Islet of Langerhans (tissue), 1 donor: Measurements from ENCODE around the gene MAPT.
"Not testable (repeated sequence)": the region's sequence is repeated elsewhere in the genome, so short reads cannot be mapped to it uniquely, and the experiment has no call there.

ENCODE experiments used
- FAIRE-seq: peaks from one replicate; lab custom pipeline; 2011; peaks lifted over from hg19 to GRCh38; lab: Jason Lieb, UNC

MAPT gene

DNA sequence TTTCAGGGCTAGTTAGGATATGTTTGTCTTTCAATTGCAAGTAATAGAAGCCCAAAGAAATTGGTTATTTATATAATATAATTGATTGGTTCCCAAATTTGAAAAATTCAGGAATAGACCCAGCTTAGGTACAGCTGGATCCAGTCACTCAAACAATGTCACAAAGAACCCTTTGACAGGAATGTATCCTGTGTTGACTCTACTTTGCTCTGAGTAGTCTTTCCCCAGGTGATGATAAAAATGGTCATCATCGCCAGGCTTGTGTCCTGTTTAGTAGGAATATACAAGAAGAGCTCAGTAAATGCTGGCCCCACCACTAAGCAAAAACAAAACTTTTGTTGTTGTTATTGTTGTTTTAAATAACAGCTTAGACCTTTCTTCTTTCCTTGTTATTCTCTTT lies 35.0 kb downstream of the MAPT start:
- FAIRE-seq, result no peak

DNA sequence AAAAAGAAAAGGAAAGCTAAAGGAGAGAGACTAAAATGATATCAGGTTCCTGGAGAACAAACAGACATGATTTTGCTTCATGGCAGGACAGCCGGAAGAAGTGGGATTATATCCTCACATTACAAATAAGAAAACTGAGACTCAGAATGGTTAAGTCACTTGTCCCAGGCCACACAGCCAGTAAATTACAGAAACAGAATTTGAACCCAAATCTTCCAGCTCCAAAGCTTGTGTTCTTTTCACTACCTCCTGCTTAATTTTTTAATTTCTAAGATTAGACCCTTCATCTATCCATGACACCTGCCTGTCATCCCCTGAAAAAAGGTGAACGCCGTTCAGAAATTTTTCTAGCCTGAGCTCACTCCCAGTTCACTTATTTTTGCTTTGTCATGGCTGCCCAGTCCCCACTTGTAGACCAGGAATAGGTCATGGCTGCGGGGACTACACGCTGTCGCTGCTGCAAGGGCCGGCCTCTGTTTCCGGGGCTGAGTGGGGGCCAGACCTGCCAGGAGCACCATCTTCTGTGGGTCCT lies 36.1 kb downstream of the MAPT start:
- FAIRE-seq, result no peak

DNA sequence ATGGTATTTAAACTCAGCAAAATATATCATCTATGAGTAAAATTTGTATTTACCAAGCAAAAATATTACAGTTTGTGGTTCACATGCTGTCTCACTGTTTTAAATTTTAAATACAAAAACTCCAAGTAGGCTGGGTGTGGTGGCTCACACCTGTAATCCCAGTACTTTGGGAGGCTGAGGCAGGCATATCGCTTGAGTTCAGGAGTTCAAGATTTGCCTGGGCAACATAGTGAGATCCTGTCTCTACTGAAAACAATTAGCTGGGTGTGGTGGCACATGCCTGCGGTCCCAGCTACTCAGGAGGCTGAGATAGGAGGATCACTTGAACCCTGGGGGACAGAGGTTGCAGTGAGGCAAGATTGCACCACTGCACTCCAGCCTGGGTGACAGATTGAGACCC lies 37.3 kb downstream of the MAPT start:
- FAIRE-seq, result no peak

DNA sequence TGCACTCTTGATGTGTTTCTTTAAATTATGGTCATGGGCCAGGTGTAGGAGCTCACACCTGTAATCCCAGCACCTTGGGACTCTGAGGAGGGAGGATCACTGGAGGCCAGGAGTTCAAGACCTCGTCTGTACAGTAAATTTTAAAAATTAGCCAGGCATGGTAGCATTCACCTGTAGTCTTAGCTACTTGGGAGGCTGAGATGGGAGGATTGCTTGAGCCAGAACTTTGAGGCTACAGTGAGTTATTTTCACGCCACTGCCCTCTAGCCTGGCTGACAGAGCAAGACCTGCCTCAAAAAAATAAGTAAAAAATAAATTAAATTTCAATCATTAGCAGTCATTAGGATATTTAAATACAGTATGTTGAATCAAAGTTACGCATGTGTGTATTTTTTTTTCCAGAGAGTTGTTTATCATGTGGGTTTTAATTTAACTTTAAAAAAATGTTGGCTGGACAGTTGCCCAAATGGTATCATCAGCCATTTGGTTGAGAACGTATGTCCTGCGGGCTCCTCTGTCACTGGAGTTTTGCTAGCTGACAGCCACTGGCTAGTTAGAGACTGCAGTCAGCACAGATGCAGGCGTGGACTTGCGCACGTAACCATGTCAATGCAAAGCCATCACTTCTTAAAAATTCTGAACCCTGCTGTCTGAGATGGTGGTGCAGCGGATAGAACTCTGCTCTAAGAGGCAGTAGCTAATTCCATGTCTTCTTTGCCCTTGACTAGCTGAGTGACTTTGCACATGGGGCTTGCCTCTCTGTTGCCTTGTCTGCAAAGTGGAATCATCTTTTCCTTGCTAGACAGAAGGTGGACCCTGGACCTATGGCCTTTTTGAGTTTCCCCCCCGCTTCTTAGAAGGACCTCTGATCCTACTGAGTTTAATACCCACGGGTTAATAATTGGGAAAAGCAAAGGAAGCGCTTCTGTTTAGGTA lies 40.0 kb downstream of the MAPT start:
- no peak for FAIRE-seq

DNA sequence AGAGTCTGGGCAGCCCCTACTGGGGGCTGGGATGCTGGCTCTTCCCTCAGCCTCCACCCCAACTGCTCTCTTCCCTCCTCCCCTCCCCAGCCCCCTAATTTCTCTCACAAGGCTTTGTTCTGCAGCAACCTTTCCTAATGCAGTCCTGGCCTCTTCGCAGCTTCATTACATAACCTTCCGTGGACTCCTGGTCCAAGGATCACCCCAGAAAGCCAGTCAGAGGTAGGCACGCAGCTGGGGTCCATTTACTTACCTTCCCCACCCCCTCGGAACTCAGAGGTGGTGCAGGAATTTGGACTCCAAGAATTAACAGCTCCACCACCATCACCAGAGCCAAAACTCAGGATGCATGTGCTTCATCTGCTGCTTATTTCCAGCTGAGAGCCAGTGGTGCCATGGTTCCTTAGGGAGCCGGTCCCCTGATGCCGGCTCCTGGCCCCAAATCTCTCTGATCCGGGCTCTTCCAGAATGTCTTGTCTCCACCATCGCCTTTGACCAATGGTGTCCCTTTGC lies 40.9 kb downstream of the MAPT start:
- FAIRE-seq, result no peak

DNA sequence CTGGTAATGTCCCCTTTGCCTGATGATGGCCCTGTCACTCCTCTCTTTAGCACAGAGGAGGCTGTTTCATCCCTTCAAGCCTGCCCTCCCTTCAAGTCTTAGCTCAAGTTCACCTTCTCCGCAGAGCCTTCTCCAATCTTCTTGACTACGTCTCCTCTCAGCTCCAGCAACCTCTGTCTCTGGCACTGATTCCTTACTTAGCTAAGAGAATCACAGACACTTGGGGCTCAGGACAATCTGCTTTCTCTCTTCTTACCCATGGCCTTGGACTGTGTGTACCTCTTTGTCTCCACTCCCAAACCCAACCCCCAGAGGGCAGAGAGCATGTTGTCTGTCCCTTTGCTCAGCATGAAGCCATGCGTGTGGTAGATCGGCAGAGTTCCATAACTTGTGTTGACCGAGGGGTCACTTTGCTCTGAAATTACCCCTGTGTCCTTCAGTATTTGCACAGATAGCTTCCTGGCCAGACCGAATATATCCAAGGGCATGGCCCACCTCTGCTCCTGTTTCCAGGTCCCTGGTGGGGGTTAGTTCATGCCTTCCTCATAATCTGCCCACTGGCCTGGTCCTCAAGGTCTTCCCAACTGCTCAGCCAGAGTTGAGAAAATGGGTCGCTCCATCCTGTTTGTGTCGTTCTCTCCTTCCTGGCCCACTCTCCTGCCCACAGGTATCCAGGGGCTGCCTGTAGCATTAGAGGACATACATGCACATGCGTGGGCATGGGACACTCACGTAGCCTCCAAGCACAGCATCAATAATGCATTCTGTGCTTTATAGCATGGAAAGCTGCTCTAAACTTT lies 41.6 kb downstream of the MAPT start:
- FAIRE-seq, result no peak

DNA sequence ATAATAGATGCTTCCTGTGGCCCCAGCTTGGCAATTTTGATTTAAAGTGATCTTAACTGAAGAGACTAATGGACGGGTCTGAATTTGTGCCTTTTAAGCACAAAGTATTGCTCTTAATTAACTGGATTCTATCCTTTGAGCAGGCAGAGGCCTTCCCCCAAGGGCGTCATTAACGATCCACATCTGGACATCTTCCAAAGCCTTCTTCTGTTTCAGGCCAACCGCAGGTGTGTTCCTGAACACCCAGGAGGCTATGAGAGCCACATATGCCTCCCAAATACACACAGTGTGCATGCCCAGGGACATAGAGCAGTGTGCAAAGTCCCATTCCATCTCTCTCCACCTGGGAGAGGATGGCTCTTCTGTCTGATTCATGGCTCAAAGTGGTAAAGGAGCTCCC lies 42.3 kb downstream of the MAPT start:
- no peak for FAIRE-seq

DNA sequence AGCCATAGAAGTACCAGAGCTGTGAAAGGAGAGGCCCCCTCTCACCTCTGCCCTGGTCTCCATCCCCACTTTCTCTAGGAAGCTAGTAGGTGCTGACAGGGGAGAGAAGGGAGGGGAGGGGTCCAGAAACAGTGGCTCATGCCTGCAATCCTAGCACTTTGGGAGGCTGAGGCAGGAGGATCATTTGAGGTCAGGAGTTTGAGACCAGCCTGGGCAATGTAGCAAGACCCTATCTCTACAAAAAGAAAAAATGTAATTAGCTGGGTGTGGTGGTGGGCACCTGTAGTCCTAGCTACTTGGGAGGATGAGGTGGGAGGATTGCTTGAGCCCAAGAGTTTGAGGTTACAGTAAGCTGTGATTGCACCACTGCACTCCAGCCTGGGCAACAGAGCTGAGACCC lies 42.8 kb downstream of the MAPT start:
- not testable (repeated sequence) for FAIRE-seq

DNA sequence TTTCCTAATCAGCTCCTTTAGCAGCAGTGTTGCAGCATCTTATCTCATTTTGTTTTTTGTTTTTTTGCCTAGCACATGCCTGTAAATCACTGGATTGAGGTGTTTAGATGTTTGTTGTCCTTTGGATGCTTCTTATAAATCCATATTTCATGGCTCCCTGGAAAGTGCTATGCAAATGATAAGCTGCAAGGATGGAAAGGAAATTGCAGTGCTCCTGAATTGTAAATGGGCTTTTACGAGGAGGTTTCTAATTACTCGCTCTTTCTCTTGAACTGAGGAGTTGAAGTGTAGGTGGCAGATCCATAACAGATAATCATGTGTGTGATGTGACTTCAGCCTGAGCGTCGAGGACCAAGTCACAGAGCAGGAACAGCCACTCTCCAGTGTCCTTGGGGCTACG lies 45.0 kb downstream of the MAPT start:
- FAIRE-seq, result no peak

DNA sequence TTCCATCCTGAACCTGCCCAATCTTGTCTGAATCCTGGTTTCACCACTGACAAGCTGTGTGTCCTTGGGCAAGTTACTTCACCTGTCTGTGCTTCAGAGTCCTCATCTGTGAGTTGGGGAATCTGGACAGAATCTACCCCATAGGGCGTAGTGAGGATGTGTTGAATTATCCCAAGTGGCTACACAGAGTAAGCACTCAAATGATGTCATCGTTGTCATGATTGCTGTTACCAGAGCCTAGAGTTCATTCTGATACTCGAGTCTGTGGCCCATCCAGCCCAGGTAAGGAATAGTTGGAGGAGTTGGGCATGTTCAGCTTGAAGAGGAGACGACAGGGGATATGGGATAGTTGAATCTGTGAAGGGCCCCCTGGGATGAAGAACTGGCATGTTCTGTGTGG lies 45.9 kb downstream of the MAPT start:
- FAIRE-seq, result no peak

DNA sequence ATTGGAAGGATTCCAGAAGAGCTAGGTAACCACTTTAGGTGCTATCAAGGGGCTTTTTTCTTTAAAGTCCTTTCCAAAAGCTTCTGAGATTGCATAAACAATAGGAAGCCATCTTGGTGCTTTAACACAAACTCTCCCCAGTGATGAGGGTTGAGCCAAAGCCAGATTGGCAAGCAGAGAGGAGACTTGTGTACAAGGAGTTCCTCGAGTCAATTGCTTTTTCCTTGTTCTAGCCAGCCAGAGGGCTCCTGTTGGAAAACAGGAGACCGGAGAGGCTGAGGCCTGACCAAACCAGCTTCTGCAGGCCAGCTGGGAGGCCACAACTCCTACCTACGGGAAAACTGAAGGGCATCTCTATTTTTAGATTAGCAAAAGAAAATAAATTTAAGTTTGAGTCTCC lies 46.5 kb downstream of the MAPT start:
- no peak for FAIRE-seq

DNA sequence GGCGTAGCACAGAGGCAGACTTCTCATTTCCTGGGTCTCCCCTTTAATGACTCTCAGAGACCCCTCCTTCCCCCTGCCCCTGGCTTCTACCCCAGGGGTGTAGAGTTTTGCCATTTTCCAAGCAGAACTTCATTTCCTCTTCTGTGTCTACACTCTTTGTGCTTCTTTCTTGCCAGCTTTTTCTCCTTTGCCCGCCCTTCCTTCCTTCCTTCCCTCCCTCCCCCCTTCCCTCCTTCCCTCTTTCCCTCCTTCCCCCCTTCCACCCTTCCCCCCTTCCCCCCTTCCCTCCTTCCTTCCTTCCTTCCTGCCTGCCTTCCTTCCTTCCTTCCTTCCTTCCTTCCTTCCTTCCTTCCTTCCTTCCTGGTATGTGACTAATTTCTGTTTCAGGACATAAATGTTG lies 47.0 kb downstream of the MAPT start:
- FAIRE-seq, result no peak

DNA sequence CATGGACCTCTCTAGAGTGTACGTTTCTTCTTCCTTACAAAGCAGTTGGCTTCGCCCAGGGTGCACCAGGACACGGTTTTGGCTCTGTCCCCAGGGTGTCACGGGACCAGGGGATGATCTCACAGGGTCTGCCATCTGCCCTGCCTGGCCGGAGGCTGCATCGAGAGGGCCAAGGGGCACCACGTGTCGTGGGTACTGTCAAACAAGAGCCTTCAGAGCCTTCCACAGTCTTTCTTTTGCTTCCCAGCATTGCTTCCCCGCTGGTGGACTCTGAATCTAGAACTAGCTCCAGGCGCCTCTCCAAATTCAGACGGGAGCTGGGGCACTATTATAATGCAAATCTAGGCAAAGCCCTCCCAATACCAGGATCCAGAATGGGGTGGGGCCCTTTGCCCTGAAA lies 47.9 kb downstream of the MAPT start:
- FAIRE-seq, result no peak

DNA sequence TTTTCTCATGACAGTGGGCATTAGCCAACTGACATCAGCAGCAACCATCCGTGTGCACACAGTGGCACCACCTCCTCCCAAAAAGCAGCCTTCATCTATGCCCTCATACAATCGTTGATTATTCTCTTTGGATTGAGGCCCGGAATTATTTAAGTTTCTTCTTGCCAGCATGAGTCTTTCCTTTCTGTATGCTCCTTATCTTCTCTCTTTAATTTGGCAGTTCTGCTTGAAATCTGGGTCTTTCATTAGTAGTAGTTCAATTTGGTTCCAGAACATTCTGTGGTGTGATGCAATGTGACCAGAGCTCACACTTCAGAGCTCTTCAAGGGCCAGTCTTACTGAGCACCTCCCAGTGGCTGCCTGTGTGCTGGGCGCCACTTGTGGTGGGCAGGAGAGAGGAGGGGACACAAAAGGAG lies 52.5 kb downstream of the MAPT start:
- FAIRE-seq, result no peak

DNA sequence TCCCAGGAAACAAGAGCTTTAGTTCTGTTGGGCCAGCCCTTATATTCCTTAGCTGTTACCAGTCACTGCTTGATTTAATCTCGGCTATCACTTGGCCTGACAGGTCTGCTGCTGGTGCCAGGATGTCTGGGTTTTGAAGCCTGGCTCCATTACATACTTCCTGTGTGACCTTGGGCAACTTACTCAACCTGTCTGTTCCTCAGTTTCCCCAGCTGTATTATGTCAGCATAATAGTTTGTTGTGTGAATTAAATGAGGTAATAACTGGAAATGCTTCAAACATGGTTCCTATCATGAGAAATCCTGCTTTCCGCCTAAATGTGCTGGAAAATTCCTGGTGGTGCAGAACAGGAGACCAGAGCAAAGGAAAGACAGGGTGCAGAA lies 54.1 kb downstream of the MAPT start:
- FAIRE-seq, result no peak

DNA sequence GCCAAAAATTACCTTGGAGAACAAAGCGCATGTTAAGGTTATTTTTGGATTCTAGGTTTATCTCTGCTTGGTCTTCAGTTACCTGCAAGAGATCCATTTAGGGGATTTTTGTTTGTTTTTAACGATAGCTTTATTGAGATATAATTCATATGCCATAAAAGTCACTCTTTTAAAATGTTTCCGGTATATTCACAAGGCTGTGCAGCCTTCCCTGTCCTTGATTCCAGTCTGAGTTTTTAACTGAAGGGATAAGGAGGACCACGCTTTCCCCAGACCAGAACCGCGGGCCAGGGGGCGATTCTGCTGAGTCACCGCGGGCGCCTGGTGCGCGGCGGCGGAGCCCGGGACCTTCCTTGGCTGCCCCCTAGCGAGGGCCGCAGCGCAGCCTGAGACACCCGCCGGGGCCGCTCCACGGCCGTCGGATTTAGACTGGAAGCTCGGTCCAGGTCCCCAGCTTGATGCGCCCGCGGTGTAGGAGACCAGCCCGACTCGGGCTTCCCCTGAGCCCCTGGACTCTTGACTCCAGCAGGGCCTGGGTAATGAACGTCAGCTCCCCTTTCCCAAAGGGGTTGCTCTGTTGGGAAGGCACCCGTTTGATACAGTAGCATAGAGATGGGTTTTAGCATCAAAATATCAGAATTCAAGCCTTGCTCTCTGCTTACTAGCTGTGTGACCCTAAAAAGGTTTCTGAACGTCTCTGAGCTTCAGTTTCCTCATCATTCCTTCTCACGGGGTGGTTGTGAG lies 54.7 kb downstream of the MAPT start:
- peak; percentile 82 for FAIRE-seq

DNA sequence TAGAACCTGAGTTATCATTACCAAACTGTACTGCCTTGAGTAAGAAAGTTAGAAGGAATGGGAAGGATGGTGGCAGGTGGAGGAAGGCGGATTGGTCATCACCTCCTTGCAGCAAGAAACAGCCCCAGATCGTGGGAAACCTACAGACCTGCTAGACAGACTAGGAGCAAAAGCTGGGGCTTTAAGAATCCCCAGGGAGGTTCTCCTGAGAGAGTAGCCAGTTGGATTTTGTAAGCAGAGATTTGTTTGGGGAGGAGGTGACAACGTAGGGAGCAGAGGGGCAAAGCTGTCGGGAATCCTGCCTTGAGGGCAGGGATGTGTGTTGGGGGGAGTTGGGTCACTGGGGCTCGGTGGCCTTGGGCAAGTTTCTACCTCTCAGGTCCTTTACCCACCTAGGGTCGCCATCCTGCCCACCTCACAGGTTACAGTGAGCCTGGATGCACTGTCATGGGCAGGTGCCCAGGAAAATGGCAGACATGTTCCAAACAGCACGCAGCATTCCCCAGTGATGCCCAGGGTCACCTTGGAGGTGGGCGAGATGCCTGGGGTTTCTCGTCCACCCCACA lies 55.5 kb downstream of the MAPT start:
- no peak for FAIRE-seq

DNA sequence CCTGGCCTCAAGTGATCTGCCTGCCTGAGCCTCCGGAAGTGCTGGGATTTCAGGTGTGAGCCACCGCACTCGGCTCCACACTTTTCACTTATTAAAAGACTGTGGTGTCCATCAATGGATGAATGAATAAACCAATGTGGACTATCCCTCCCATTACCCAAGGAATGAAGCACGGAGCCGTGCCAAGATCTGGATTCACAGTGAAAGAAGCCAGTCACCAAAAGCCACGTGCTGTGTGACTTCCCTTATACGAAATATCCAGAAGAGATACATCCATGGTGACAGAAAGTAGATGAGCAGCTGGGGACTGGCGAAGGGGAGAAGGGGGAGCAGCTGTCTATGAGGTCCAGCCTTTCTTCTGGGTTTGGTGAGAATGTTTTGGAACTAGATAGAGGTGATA lies 56.5 kb downstream of the MAPT start:
- no peak for FAIRE-seq

DNA sequence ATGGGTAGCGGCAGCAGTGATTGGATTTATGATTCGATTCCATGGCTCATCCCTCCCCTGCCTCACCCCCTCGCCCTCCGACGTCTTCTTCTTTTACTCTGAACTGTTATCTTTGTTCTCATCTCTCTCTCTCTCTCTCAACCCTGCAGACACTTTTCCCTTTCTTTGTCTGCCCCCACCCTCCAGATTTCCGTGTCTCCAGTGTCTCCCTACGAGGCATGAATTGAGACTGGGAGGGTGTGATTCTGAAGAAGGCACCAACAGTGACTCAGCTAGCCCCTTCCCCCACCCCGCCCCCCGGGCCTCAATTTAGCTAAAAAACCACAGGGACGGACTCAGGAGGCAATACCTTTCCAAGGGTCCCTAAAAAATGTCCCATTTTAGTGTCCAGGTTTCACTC lies 57.0 kb downstream of the MAPT start:
- FAIRE-seq, result no peak

DNA sequence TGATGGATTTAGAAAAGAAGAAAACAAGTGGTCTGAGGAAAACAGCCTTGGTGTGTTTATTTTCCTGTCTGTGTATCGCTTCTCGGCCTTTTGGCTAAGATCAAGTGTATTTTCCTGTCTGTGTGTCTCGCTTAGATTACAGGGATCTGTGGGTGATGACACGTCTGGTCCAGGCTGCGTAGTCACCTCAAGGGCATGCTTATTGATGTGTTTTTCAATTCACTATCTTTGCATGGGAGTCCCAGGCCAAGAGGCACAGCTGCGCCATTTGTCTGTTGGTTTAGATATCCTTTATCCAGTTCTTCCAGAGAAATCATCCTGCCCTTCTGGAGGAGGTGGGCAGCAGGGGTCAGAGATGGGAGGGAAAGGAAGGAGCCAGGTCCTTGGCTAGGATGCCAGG lies 57.6 kb downstream of the MAPT start:
- FAIRE-seq, result no peak

DNA sequence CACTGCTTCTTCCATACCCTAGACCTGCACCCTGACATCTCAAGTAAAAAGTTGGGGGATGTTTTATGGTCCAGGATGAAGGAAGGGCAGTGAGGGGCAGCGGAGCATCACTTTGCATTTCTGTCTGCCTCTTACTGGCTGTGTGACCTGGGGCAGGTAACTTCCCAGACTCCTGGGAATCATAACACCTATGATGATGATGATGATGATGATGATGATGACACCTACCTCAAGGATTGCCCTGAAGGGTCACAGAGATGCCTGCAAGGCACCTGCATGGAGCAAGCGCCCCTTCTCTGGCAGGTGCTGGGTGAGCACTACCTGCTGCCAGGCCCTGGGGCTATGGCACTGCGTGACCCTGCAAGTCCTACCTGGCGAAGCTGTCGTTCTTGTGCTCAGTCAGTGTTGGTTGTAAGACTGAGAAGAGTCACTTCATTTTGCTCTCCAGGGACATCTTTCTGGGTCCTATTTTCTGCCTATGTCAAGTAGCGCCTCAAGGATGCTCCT lies 58.5 kb downstream of the MAPT start:
- no peak for FAIRE-seq

DNA sequence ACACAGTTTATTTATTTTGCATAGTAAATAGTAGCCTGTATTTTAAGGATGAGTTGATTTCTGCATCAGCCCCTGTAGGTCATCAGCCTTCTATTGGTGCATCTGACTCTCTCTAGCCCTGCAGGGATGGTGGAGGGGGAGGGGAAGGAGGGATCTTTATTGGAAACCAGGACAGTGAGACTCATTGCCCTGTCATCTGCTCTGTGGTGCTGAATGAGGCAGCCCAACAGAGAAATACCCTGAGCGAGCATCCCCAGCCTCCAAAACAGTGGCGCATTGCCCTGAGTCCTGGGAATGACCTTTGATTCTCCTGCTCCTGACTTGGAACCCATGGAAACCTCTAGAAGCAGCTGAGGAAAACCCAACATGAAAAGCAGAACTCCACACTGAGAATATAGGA lies 59.2 kb downstream of the MAPT start:
- FAIRE-seq, result no peak
